Muscle of leg (tissue), 11 donors: Measurements from ENCODE around the gene NKX2-3. TPM values are rescaled to one million over a fixed set of nuclear protein-coding genes. Genes with fewer than 3 reads are reported as not detected.

Experiments
- DNase-seq: peaks from one replicate; pipeline ENCODE4 v3.0.0; 2013
- H3K27ac ChIP-seq: one replicate; pipeline ENCODE4 v1.5.1; 2013; ENCODE audit warnings: mild to moderate bottlenecking, low read length, control low read depth
- H3K27me3 ChIP-seq: one replicate; pipeline ENCODE4 v1.6.1; 2013; ENCODE audit warnings: low read length; ENCODE audit not compliant: control insufficient read depth, insufficient read depth
- H3K36me3 ChIP-seq: one replicate; pipeline ENCODE4 v1.6.1; 2013; ENCODE audit warnings: low read length; ENCODE audit not compliant: control insufficient read depth, insufficient read depth
- H3K4me1 ChIP-seq: one replicate; pipeline ENCODE4 v1.6.1; 2013; ENCODE audit warnings: low read length; ENCODE audit not compliant: control insufficient read depth, insufficient read depth
- H3K4me3 ChIP-seq: one replicate; pipeline ENCODE4 v1.5.1; 2013; ENCODE audit warnings: low read length, control low read depth
- H3K9me3 ChIP-seq: replicated peaks from 2 replicates; pipeline ENCODE4 v1.6.1; 2013; ENCODE audit warnings: low read depth, low read length; ENCODE audit not compliant: control insufficient read depth
- WGBS: methylation state at CpG from one replicate; pipeline ENCODE4 v1.1.5; 2013; ENCODE audit warnings: missing lambda C conversion rate; ENCODE audit not compliant: insufficient coverage; 5-methylcytosine and 5-hydroxymethylcytosine counted together
- polyA plus RNA-seq, 8 donors: library from polyadenylated mRNA; unstranded; fragments of 120-200 nt; gene quantifications; one replicate each; pipeline versions ENCODE4 v1.2.1 to v1.2.3, GENCODE V29; 2013; ENCODE audit warnings: inconsistent platforms in 1 of 8, low replicate concordance in 1 of 8; ENCODE audit not compliant: insufficient read length in 8 of 8, insufficient read depth in 1 of 8
- total RNA-seq: library from RNA; stranded (reverse); fragments of 120-200 nt; gene quantifications from one replicate; pipeline ENCODE4 v1.2.4, GENCODE V29; 2013

NKX2-3 gene
- total and polyA plus RNA-seq, 9 donors, result 0.11 to 2.0 (median 0.71) TPM

GRCh38 chr10:99526861-99527504 lies 5.8 kb upstream of the NKX2-3 start:
- 16% methylated on average over 22 of the region's 24 CpGs for WGBS
- no peak for DNase-seq
- peaks cover 17% of the 10 kb centered on the region for H3K4me1 ChIP-seq
- no peaks in the 10 kb centered on the region for H3K9me3 ChIP-seq
- H3K4me3 ChIP-seq, result no peak overlapping the region
- H3K36me3 ChIP-seq, result no peaks in the 10 kb centered on the region
- no peak overlapping the region for H3K27ac ChIP-seq
- peaks cover 88% of the 10 kb centered on the region for H3K27me3 ChIP-seq

- 10% methylated on average over 35 of the region's 56 CpGs for WGBS
- no peak for DNase-seq
- no peaks in the 10 kb centered on the region for H3K36me3 ChIP-seq
- H3K4me3 ChIP-seq, result no peak overlapping the region
- no peak overlapping the region for H3K27ac ChIP-seq
- peaks cover 88% of the 10 kb centered on the region for H3K27me3 ChIP-seq
- H3K9me3 ChIP-seq, result no peaks in the 10 kb centered on the region
- H3K4me1 ChIP-seq, result peaks cover 17% of the 10 kb centered on the region
Measured at GRCh38 chr10:99527526-99528493, 4.9 kb upstream of the NKX2-3 start.

- Histone ChIP-seq H3K4me1 (peaks cover 14% of the 10 kb centered on the region), H3K36me3 (no peaks in the 10 kb centered on the region), H3K4me3 (no peak overlapping the region), H3K27ac (no peak overlapping the region), H3K9me3 (no peaks in the 10 kb centered on the region), H3K27me3 (peaks cover 88% of the 10 kb centered on the region)
- DNase-seq, result no peak
- 19% methylated on average over 3 of the region's 10 CpGs for WGBS
Measured at GRCh38 chr10:99528494-99529441, 4.0 kb upstream of the NKX2-3 start.

GRCh38 chr10:99529591-99530107 lies 3.1 kb upstream of the NKX2-3 start:
- H3K9me3 ChIP-seq, result no peaks in the 10 kb centered on the region
- no peak overlapping the region for H3K4me3 ChIP-seq
- no peak overlapping the region for H3K27ac ChIP-seq
- H3K27me3 ChIP-seq, result peaks cover 88% of the 10 kb centered on the region
- H3K4me1 ChIP-seq, result peaks cover 17% of the 10 kb centered on the region
- 8% methylated on average over 18 of the region's 22 CpGs for WGBS
- H3K36me3 ChIP-seq, result no peaks in the 10 kb centered on the region
- DNase-seq, result no peak

GRCh38 chr10:99530108-99531025 lies 2.4 kb upstream of the NKX2-3 start:
- Histone ChIP-seq H3K27ac (no peak overlapping the region), H3K4me3 (no peak overlapping the region), H3K27me3 (peaks cover 87% of the 10 kb centered on the region), H3K4me1 (peaks cover 22% of the 10 kb centered on the region), H3K36me3 (no peaks in the 10 kb centered on the region), H3K9me3 (no peaks in the 10 kb centered on the region)
- no peak for DNase-seq
- WGBS, result 5% methylated on average over 41 of the region's 46 CpGs

DNA sequence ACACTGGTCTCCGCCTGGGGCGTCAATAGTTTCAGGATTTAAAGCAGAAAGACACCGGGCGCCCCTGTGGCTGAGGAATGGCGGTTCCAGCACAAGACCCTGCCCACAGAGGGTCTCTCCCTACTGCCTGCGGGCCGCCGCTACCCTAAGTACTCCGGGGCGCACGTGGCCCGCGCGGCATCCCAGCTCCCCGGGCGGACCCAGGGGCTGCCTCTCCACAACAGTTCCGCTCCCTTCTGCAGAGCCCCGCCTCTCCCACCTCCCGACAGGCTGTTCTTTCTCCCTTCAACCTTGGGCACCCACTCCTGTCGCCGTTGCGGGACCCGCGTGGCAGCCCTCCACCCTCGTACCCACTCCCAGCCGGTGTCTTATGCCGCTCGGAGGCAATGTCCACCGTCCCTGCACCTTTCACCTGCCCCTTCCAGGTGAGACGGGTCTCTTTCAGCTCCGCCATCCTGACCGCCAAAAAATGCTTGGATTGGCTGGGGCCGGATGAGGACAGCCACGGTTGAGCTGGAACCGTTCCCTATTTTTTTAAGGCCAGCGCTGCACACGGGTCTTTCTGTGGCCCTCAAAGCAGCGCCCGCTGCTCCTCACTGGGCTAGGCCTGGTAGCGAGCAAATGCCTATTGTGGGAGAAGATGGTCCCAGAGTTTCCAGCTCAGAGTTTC lies 1.6 kb upstream of the NKX2-3 start:
- Histone ChIP-seq H3K27me3 (peaks cover 88% of the 10 kb centered on the region), H3K4me3 (no peak overlapping the region), H3K27ac (no peak overlapping the region), H3K9me3 (no peaks in the 10 kb centered on the region), H3K36me3 (no peaks in the 10 kb centered on the region), H3K4me1 (peaks cover 28% of the 10 kb centered on the region)
- no peak for DNase-seq
- 8% methylated on average over 39 of the region's 40 CpGs for WGBS

- Histone ChIP-seq H3K27ac (no peak overlapping the region), H3K27me3 (peaks cover 88% of the 10 kb centered on the region), H3K9me3 (no peaks in the 10 kb centered on the region), H3K36me3 (no peaks in the 10 kb centered on the region), H3K4me1 (peaks cover 35% of the 10 kb centered on the region), H3K4me3 (no peak overlapping the region)
- WGBS, result 40% methylated on average over 15 of the region's 25 CpGs
- no peak for DNase-seq
Measured at GRCh38 chr10:99531696-99532593, 797 bp upstream of the NKX2-3 start.
